HepG2 (cell line): ENCODE data around the gene KIAA0930. TPM values are rescaled to one million over a fixed set of nuclear protein-coding genes. Genes with fewer than 3 reads are reported as not detected.

Experiments used
- ATAC-seq: fragments of 200-7000 bp; cut with Tn5 transposase; 3 replicates; pipeline ENCODE4 v1.9.1; 2020; ENCODE audit warnings: mild to moderate bottlenecking, moderate library complexity
- BruUV-seq: library from RNA; stranded (reverse); fragments of 400-500 nt; replicated peaks from 2 replicates; lab custom pipeline; 2021; lab: Mats Ljungman, UMichigan
- CTCF ChIA-PET: fragments of 300-600 bp; formaldehyde crosslinking; extraction: SDS; loops from one replicate; lab custom pipeline; 2021; ENCODE audit warnings: low total read pairs, inconsistent platforms, low intra/inter-chr PET ratio; lab: Yijun Ruan, JAX
- POLR2A ChIA-PET: fragments of 350-600 bp; sonication (Branson Sonifier 250); formaldehyde crosslinking; loops from one replicate; lab custom pipeline; 2020; ENCODE audit warnings: antibody characterized with exemption, inconsistent platforms; lab: Yijun Ruan, JAX
- DNase-seq: peaks from one replicate; pipeline ENCODE4 v3.0.0-alpha.2; 2015; ENCODE audit warnings: low spot score
- FAIRE-seq: peaks from 3 replicates; lab custom pipeline; 2011; peaks lifted over from hg19 to GRCh38; lab: Jason Lieb, UNC
- H2AFZ ChIP-seq: one replicate; pipeline ENCODE4 v1.6.1; 2011; ENCODE audit warnings: low read length, inconsistent platforms
- H3K27ac ChIP-seq: fragments of 300-600 bp; 3 replicates; pipeline ENCODE4 v1.8.0; 2011; ENCODE audit warnings: mixed run types, mild to moderate bottlenecking, mixed read lengths, low read length, inconsistent platforms; ENCODE audit not compliant: insufficient read depth; ENCODE audit errors: extremely low read length
- H3K27me3 ChIP-seq, 2 experiments: fragments of 200-600 bp in 1 of 2; 2 replicates in 1 of 2; 3 replicates in 1 of 2; pipeline versions ENCODE4 v1.6.0 to v1.8.0; 2011; ENCODE audit warnings: low read length in 2 of 2, mild to moderate bottlenecking in 2 of 2, moderate library complexity in 2 of 2, inconsistent platforms in 1 of 2; ENCODE audit not compliant: insufficient read depth in 2 of 2, control insufficient read depth in 1 of 2
- H3K36me3 ChIP-seq, 2 experiments: fragments of 200-600 bp in 1 of 2; replicated peaks in 1 of 2; 2 replicates in 1 of 2; 3 replicates in 1 of 2; pipeline versions ENCODE4 v1.5.1 to v1.8.0; 2011; ENCODE audit warnings: low read length in 2 of 2, inconsistent platforms in 1 of 2; ENCODE audit not compliant: insufficient read depth in 2 of 2, control insufficient read depth in 1 of 2
- H3K4me1 ChIP-seq: 2 replicates; pipeline ENCODE4 v1.5.1; 2012; ENCODE audit warnings: low read length, inconsistent platforms; ENCODE audit not compliant: insufficient read depth
- H3K4me2 ChIP-seq: 2 replicates; pipeline ENCODE4 v1.6.0; 2011; ENCODE audit warnings: low read depth, low read length, inconsistent platforms
- H3K4me3 ChIP-seq, 3 experiments: fragments of 200-600 bp in 1 of 3; sonication (generic), shearing (Covaris generic) in 1 of 3; replicated peaks in 1 of 3; 2 replicates each; pipeline ENCODE4 v1.5.1; 2011 to 2016; ENCODE audit warnings: low read length in 3 of 3, inconsistent platforms in 2 of 3, low read depth in 2 of 3, mild to moderate bottlenecking in 2 of 3, control low read depth in 1 of 3, mixed read lengths in 1 of 3; ENCODE audit not compliant: insufficient read depth in 1 of 3
- H3K79me2 ChIP-seq: one replicate; pipeline ENCODE4 v1.6.1; 2011; ENCODE audit warnings: low read length, inconsistent platforms; ENCODE audit not compliant: insufficient read depth
- H3K9ac ChIP-seq: 2 replicates; pipeline ENCODE4 v1.6.0; 2011; ENCODE audit warnings: mild to moderate bottlenecking, low read depth, low read length, inconsistent platforms; ENCODE audit not compliant: insufficient read depth
- H3K9me3 ChIP-seq: 2 replicates; pipeline ENCODE4 v1.5.1; 2012; ENCODE audit warnings: mild to moderate bottlenecking, low read length
- H4K20me1 ChIP-seq: 2 replicates; pipeline ENCODE4 v1.6.0; 2011; ENCODE audit warnings: inconsistent platforms, mild to moderate bottlenecking, low read length, moderate library complexity; ENCODE audit not compliant: insufficient read depth
- AKNA ChIP-seq: sonication (generic); formaldehyde crosslinking; IDR thresholded peaks from 2 replicates; pipeline ENCODE4 v1.4.0; 2020; ENCODE audit warnings: missing genetic modification reagents, borderline replicate concordance
- FLYWCH1 ChIP-seq: sonication (generic); formaldehyde crosslinking; IDR thresholded peaks from 2 replicates; pipeline ENCODE4 v1.8.1; 2023; ENCODE audit warnings: mild to moderate bottlenecking, missing genetic modification reagents
- HNRNPK ChIP-seq: fragments of 200-400 bp; formaldehyde crosslinking; IDR thresholded peaks from 2 replicates; pipeline ENCODE4 v1.6.1; 2018; ENCODE audit warnings: low read length, low read depth, moderate library complexity, mild to moderate bottlenecking; ENCODE audit not compliant: poor library complexity, severe bottlenecking
- MLX ChIP-seq: IDR thresholded peaks from 2 replicates; pipeline ENCODE4 v1.6.1; 2016
- NFIC ChIP-seq: IDR thresholded peaks from 2 replicates; pipeline ENCODE4 v1.6.1; 2012; ENCODE audit warnings: mild to moderate bottlenecking, low read length, inconsistent platforms
- POLR2AphosphoS2 ChIP-seq: IDR thresholded peaks from 2 replicates; pipeline ENCODE4 v1.6.1; 2011; ENCODE audit warnings: low read depth, low read length, improper control_type of control experiment
- RAD51 ChIP-seq: fragments of 450-650 bp; IDR thresholded peaks from 2 replicates; pipeline ENCODE4 v1.6.1; 2016; ENCODE audit warnings: borderline replicate concordance
- SOX6 ChIP-seq, 2 experiments: fragments of 450-650 bp in 1 of 2; sonication (generic) in 1 of 2; formaldehyde crosslinking in 1 of 2; IDR thresholded peaks; 2 replicates each; pipeline versions ENCODE4 v1.4.0 to v1.6.1; 2017 to 2020; ENCODE audit warnings: antibody characterized with exemption in 1 of 2, mild to moderate bottlenecking in 1 of 2, missing genetic modification reagents in 1 of 2
- ZMYM2 ChIP-seq: sonication (generic); formaldehyde crosslinking; IDR thresholded peaks from 2 replicates; pipeline ENCODE4 v1.8.0; 2022; ENCODE audit warnings: mild to moderate bottlenecking, missing genetic modification reagents
- ZNF235 ChIP-seq: sonication (generic); formaldehyde crosslinking; IDR thresholded peaks from 2 replicates; pipeline ENCODE4 v1.8.1; 2023; ENCODE audit warnings: mild to moderate bottlenecking, missing genetic modification reagents, borderline replicate concordance
- ZNF326 ChIP-seq: sonication (generic); formaldehyde crosslinking; IDR thresholded peaks from 2 replicates; pipeline ENCODE4 v1.4.0; 2020; ENCODE audit warnings: missing genetic modification reagents, borderline replicate concordance
- ZNF484 ChIP-seq: sonication (generic); formaldehyde crosslinking; IDR thresholded peaks from 2 replicates; pipeline ENCODE4 v1.5.1; 2020; ENCODE audit warnings: mild to moderate bottlenecking, low read depth, missing genetic modification reagents, borderline replicate concordance
- ZNF687 ChIP-seq: sonication (generic); formaldehyde crosslinking; IDR thresholded peaks from 2 replicates; pipeline ENCODE4 v1.5.1; 2020; ENCODE audit warnings: mild to moderate bottlenecking, missing genetic modification reagents, moderate library complexity
- WGBS: methylation state at CpG from one replicate; pipeline ENCODE4 v1.1.6; 2017; ENCODE audit warnings: low lambda C conversion rate; 5-methylcytosine and 5-hydroxymethylcytosine counted together
- in situ Hi-C: cut with HindIII; loops from 2 replicates; pipeline ENCODE4 v1.10.0; 2017; ENCODE audit warnings: low pct_unique_long_range_greater_than_20kb; ENCODE audit not compliant: extremely low pct_ligation_motif_present
- intact Hi-C: fragments of 100-400 bp; cut with micrococcal nuclease; formaldehyde crosslinking; loops from one replicate; pipeline ENCODE4 v1.10.0; 2022; ENCODE audit not compliant: unreplicated experiment
- polyA plus RNA-seq, 8 experiments: library from polyadenylated mRNA; depleted of rRNA in 3 of 8; stranded (reverse) in 7 of 8; unstranded in 1 of 8; fragments of >200 nt; fragmentation: Illumina TruSeq in 4 of 8; extraction: Trizol in 4 of 8; gene quantifications; 2 replicates each; pipeline versions ENCODE4 v1.2.1 to v1.2.3, GENCODE V29; 2011 to 2016; ENCODE audit warnings: low read depth in 4 of 8, missing spikeins in 1 of 8, mixed read lengths in 1 of 8; ENCODE audit not compliant: insufficient read depth in 1 of 8
- total RNA-seq, 5 experiments: library from RNA; depleted of rRNA; stranded (reverse); fragments of >200 nt; fragmentation: Illumina TruSeq; extraction: Trizol; gene quantifications; 2 replicates each; pipeline ENCODE4 v1.2.3, GENCODE V29; 2016; ENCODE audit warnings: low read depth in 1 of 5

Gene KIAA0930
- total and polyA plus RNA-seq, 2 of the 13 experiments (the other 11 are each of a cell fraction or from before 2014, with no cell fraction given) = 27.0 to 38.2 TPM

- no peak for TF ChIP-seq RAD51
- TF ChIP-seq MLX (CRISPR knock-in tag) = no peak
- TF ChIP-seq ZNF326 (CRISPR knock-in tag) = no peak
- TF ChIP-seq NFIC = no peak
These were observed 89.2 kb downstream of the KIAA0930 start (continued) for GRCh38 chr22:45151503-45151902.

GRCh38 chr22:45150139-45150538 is 90.6 kb downstream of the KIAA0930 start:
- H4K20me1 ChIP-seq = no peaks in the 10 kb centered on the region
- H3K4me3 ChIP-seq = no peak overlapping the region
- no peaks in the 10 kb centered on the region for H3K27me3 ChIP-seq
- FAIRE-seq = no peak
- no TSS peak for BruUV-seq
- no peaks in the 10 kb centered on the region for H3K4me1 ChIP-seq
- H3K4me2 ChIP-seq = no peak overlapping the region
- TF ChIP-seq POLR2AphosphoS2 = no peak
- TF ChIP-seq ZMYM2 (CRISPR knock-in tag) = no peak
- no peak for TF ChIP-seq ZNF484 (CRISPR knock-in tag)
- TF ChIP-seq SOX6 (IDR thresholded peaks at IDR 0.05) = no peak
- TF ChIP-seq SOX6 (CRISPR knock-in tag; IDR thresholded peaks at IDR 0.05) = no peak
- TF ChIP-seq FLYWCH1 = no peak
- TF ChIP-seq HNRNPK = no peak
- TF ChIP-seq ZNF687 (CRISPR knock-in tag) = no peak
- no peak for TF ChIP-seq ZNF235 (CRISPR knock-in tag)
- TF ChIP-seq AKNA = no peak
- TF ChIP-seq, all 625 proteins: peak for 0
- WGBS = 48% methylated on average over 2 of the region's 2 CpGs
- H3K9ac ChIP-seq = no peak overlapping the region
- intact Hi-C loops = no loop called here
- DNase-seq (no peak), ATAC-seq (no peak)
- CTCF ChIA-PET = no interaction called here
- H2AFZ ChIP-seq = no peak overlapping the region
- H3K36me3 ChIP-seq = no peaks in the 10 kb centered on the region
- POLR2A ChIA-PET = interaction anchor here (1.5 kb wide), 1 partner anchor 9 kb away, joined by 3 read pairs; no protein-coding TSS in a partner anchor
- no peaks in the 10 kb centered on the region for H3K9me3 ChIP-seq
- in situ Hi-C loops = no loop called here
- no peaks in the 10 kb centered on the region for H3K79me2 ChIP-seq
- H3K27ac ChIP-seq = no peak overlapping the region
